Sigmoid colon (tissue), 7 donors: ENCODE results near the gene CDHR4. TPM values are rescaled to one million over a fixed set of nuclear protein-coding genes. Genes with fewer than 3 reads are reported as not detected.
A peak's percentile ranks its signal among the peaks of the same experiment; 100 is the strongest.

Experiments used
- DNase-seq: peaks from one replicate; pipeline ENCODE4 v3.0.0-alpha.2; 2019
- H3K27ac ChIP-seq, 4 donors: fragments of 200-600 bp; sonication (generic); one replicate each; pipeline ENCODE4 v1.5.1; 2016 to 2019; ENCODE audit warnings: mild to moderate bottlenecking in 1 of 4
- H3K27me3 ChIP-seq, 3 donors: fragments of 200-600 bp; sonication (generic); one replicate each; pipeline ENCODE4 v1.5.1; 2019; ENCODE audit warnings: mild to moderate bottlenecking in 1 of 3
- H3K36me3 ChIP-seq, 4 donors: fragments of 200-600 bp; sonication (generic); one replicate each; pipeline ENCODE4 v1.5.1; 2016 to 2019
- H3K4me1 ChIP-seq, 4 donors: fragments of 200-600 bp; sonication (generic); one replicate each; pipeline ENCODE4 v1.5.1; 2017 to 2019
- H3K4me3 ChIP-seq, 4 donors: fragments of 200-600 bp; sonication (generic); one replicate each; pipeline ENCODE4 v1.5.1; 2017 to 2019; ENCODE audit warnings: mild to moderate bottlenecking in 2 of 4, moderate library complexity in 1 of 4
- H3K9me3 ChIP-seq, 4 donors: fragments of 200-600 bp in 3 of 4; sonication (generic) in 3 of 4; one replicate each; pipeline versions ENCODE4 v1.5.1 to v1.6.1; 2013 to 2019
- EP300 ChIP-seq, 4 donors: sonication (generic); formaldehyde crosslinking; IDR thresholded peaks; one replicate each; pipeline ENCODE4 v1.6.1; 2017; ENCODE audit warnings: antibody characterized with exemption in 4 of 4
- POLR2A ChIP-seq, 2 donors: fragments of 450-650 bp; IDR thresholded peaks; one replicate each; pipeline ENCODE4 v1.6.1; 2016; ENCODE audit warnings: antibody characterized with exemption in 2 of 2, mild to moderate bottlenecking in 2 of 2, moderate library complexity in 2 of 2
- POLR2AphosphoS5 ChIP-seq, 4 donors: sonication (generic); formaldehyde crosslinking; IDR thresholded peaks; one replicate each; pipeline ENCODE4 v1.6.1; 2017; ENCODE audit warnings: antibody characterized with exemption in 4 of 4
- WGBS, 2 donors: extraction: QIAGEN DNeasy Blood & Tissue Kit; methylation state at CpG; one replicate each; pipeline ENCODE4 v1.1.7; 2013; 5-methylcytosine and 5-hydroxymethylcytosine counted together
- intact Hi-C: fragments of 100-400 bp; cut with DNase I; formaldehyde crosslinking; loops from one replicate; pipeline ENCODE4 v1.15.1; 2023
- polyA plus RNA-seq, 3 donors: library from polyadenylated mRNA; stranded (reverse); fragments of 200-250 nt; gene quantifications; one replicate each; pipeline ENCODE4 v1.2.3, GENCODE V29; 2013
- total RNA-seq, 4 donors: library from RNA; depleted of rRNA; stranded (reverse); fragments of >200 nt; gene quantifications; one replicate each; pipeline ENCODE4 v1.1.0, GENCODE V29; 2016
- TF ChIP-seq, protein P1 (sequence below), 4 experiments: fragments of 450-650 bp in 3 of 4; fragments of 200-600 bp in 1 of 4; IDR thresholded peaks; one replicate each; pipeline ENCODE4 v1.5.1; 2016 to 2019; ENCODE audit warnings: antibody characterized with exemption in 4 of 4, mild to moderate bottlenecking in 3 of 4, moderate library complexity in 2 of 4
- donor health status: healthy with polysubstance abuse.
- donor health status: Bipolar disorder and iron deficiency.
- donor health status: healthy.

Gene CDHR4
- total and polyA plus RNA-seq, 7 donors = 0.16 to 1.1 (median 0.63) TPM; not detected in 3

GRCh38 chr3:49792371-49793150 lies 7.1 kb downstream of the CDHR4 start:
- no peak overlapping the region for H3K27ac ChIP-seq
- H3K27me3 ChIP-seq = no peaks in the 10 kb centered on the region
- no peaks in the 10 kb centered on the region for H3K36me3 ChIP-seq
- peak; percentile 41 for DNase-seq
- H3K9me3 ChIP-seq = no peaks in the 10 kb centered on the region
- H3K4me3 ChIP-seq = no peak overlapping the region
- intact Hi-C loops = no loop called here
- peaks cover 0 to under 1% (median 0%) of the 10 kb centered on the region in 4 donors for H3K4me1 ChIP-seq
- TF ChIP-seq, protein P1, sequence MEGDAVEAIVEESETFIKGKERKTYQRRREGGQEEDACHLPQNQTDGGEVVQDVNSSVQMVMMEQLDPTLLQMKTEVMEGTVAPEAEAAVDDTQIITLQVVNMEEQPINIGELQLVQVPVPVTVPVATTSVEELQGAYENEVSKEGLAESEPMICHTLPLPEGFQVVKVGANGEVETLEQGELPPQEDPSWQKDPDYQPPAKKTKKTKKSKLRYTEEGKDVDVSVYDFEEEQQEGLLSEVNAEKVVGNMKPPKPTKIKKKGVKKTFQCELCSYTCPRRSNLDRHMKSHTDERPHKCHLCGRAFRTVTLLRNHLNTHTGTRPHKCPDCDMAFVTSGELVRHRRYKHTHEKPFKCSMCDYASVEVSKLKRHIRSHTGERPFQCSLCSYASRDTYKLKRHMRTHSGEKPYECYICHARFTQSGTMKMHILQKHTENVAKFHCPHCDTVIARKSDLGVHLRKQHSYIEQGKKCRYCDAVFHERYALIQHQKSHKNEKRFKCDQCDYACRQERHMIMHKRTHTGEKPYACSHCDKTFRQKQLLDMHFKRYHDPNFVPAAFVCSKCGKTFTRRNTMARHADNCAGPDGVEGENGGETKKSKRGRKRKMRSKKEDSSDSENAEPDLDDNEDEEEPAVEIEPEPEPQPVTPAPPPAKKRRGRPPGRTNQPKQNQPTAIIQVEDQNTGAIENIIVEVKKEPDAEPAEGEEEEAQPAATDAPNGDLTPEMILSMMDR (IDR thresholded peaks at IDR 0.05) = no peak
- TF ChIP-seq POLR2A (IDR thresholded peaks at IDR 0.05) (no peak), EP300 (IDR thresholded peaks at IDR 0.05) (no peak), POLR2AphosphoS5 (IDR thresholded peaks at IDR 0.05) (no peak)
- WGBS, 2 donors = 92 to 93% methylated on average over 10 of the region's 10 CpGs

DNA sequence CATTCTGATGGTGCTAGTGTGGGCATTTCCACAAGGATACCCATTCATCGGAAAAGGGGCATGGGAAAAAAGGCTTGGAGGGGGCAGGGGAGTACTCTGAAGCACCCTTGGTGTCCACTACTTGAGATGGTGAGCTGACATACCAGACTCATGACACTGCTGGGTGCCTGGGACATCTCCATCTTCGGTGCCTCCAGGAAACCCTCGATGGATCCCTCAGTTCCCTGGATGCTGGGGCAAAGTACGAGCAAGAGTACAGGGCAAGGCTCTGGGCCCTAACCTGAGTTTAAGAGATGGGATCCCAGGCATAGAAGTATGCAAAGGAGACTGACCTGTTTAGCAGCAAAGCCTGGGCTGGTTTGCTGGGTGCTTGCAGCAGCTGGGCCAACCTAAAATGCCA lies 8.1 kb downstream of the CDHR4 start:
- peaks cover 0 to 10% (median 8%) of the 10 kb centered on the region in 4 donors for H3K4me1 ChIP-seq
- no peak overlapping the region for H3K4me3 ChIP-seq
- no peak for TF ChIP-seq POLR2A (IDR thresholded peaks at IDR 0.05)
- no peak for TF ChIP-seq POLR2AphosphoS5 (IDR thresholded peaks at IDR 0.05)
- TF ChIP-seq, protein P1 (IDR thresholded peaks at IDR 0.05) = no peak
- TF ChIP-seq EP300 (IDR thresholded peaks at IDR 0.05) = no peak
- no peak overlapping the region for H3K27ac ChIP-seq
- intact Hi-C loops = no loop called here
- peak; percentile 33 for DNase-seq
- H3K27me3 ChIP-seq = no peaks in the 10 kb centered on the region
- WGBS, 2 donors = 88 to 91% methylated on average over 4 of the region's 4 CpGs
- H3K36me3 ChIP-seq = no peaks in the 10 kb centered on the region
- no peaks in the 10 kb centered on the region for H3K9me3 ChIP-seq

- Histone ChIP-seq H3K4me1 (peaks cover 0 to 10% (median 8%) of the 10 kb centered on the region in 4 donors), H3K27ac (no peak overlapping the region), H3K36me3 (no peaks in the 10 kb centered on the region), H3K27me3 (no peaks in the 10 kb centered on the region), H3K4me3 (no peak overlapping the region), H3K9me3 (no peaks in the 10 kb centered on the region)
- DNase-seq = peak; percentile 26
- WGBS, 2 donors = 71 to 72% methylated on average over 9 of the region's 9 CpGs
- intact Hi-C loops = no loop called here
- TF ChIP-seq EP300 (IDR thresholded peaks at IDR 0.05) (no peak), POLR2AphosphoS5 (IDR thresholded peaks at IDR 0.05) (no peak), POLR2A (IDR thresholded peaks at IDR 0.05) (no peak)
- TF ChIP-seq, protein P1 (IDR thresholded peaks at IDR 0.05) = no peak
These were observed 8.9 kb downstream of the CDHR4 start for GRCh38 chr3:49790626-49791411.

DNA sequence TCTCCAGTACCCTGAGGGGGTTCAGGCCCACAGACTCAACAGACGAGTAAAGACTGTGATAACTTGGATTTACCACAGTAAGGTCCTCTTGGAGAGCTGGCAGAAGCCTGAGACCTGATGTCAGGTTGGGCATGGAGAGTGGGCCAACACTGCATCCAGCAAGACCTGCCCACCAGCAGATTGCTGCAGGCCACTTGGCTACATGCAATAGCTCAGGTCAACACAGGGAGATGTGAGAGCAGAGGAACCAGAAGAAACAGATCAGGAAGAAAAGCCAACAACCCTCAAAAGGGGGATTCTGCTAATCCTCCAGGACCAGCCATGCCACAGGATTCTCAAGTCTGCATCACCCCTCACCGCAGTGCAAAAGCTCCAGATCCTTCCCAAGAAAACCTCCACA lies 11.6 kb downstream of the CDHR4 start:
- intact Hi-C loops = loop anchor here (5.0 kb wide), 1 partner anchor 66 kb away; the partner anchor contains the start of gene GMPPB
- no peaks in the 10 kb centered on the region for H3K9me3 ChIP-seq
- TF ChIP-seq POLR2A (IDR thresholded peaks at IDR 0.05) (no peak), EP300 (IDR thresholded peaks at IDR 0.05) (no peak), POLR2AphosphoS5 (IDR thresholded peaks at IDR 0.05) (no peak)
- TF ChIP-seq, protein P1 (IDR thresholded peaks at IDR 0.05) = no peak
- no peak overlapping the region for H3K27ac ChIP-seq
- H3K4me3 ChIP-seq = no peak overlapping the region
- peaks cover 0 to 34% (median 33%) of the 10 kb centered on the region in 4 donors for H3K4me1 ChIP-seq
- H3K27me3 ChIP-seq = no peaks in the 10 kb centered on the region
- no peak for DNase-seq
- peaks cover 0 to 19% (median 0%) of the 10 kb centered on the region in 4 donors for H3K36me3 ChIP-seq
- 95 to 97% methylated on average over 2 of the region's 2 CpGs for WGBS, 2 donors
